ENCODE data around the gene FGFBP2.

FGFBP2 gene

DNA sequence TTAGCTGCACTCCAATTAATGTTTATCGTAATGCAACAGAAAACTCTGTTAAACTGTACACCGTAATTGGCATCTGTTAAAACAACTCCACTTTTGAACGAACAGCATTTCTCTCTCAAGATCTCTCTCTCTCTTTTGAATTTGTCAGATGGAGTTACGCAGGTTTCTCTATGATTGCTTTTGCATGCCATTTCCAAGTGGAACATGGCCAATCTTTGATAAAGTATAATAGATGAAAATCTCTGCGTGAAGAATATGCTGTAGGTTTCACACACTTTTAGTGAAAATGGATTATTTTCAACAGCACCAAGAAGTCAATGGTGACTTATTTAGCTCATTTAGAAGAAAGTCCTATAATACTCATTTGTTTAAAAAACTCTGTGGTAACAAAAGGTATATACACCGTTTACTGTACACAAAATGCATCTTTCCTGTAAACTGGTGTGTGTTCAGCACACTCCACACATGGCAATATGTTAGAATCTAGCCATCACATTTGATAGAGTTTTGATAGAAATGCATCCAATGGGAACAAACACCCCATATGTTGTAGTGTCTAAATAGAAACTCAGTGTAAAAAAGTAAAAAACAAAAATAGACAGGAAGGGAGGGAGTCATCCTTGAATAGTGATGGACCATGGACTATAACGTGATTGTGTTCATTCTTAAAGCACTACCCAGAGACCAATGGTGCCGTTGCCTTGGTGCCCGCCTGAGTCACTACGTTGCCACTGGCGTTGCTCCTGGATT, 5.8 kb upstream of the FGFBP2 start:
- no peak for DNase-seq (ENCODE audit: low read depth in 2 of 2)

DNA sequence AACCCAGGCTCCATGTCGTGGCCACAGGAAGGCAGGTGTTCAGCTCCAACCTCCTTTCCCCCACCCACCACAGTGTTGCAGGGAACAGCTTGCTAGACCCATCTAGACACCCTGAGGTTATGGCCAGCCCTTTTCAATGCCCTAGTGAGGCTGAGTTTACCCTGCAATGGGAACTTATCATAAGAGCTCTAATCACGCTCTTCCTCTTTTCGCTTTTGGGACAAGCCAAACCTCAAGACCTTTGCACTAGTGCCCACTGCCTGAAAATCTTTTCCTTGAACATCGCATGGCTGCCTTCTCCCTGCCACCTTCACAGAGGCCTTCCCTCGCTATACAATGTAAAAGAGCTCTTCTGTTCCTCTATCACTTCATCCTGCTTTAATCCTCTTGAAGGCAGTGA, 2.4 kb upstream of the FGFBP2 start:
- DNase-seq (ENCODE audit: low read depth in 2 of 2) = no peak

DNA sequence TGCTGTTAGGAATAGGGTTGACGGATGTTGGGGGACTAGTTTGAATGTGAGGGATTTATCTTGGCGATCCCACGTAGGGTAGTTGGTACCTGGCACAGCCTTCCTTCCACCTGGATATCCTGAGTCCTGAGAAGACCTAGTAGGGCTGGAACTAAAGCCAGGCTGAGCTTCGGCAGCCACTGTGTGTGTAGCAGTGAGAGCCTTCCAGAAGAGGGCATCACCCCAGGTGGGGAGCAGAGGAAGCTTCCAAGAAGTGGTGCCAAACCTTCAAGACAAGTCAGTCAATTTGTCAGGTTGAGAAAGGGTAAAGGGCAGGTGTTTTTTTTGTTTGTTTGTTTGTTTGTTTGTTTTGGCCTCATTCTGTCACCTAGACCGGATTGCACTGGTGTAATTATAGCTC, 1.2 kb upstream of the FGFBP2 start:
- DNase-seq (ENCODE audit: low read depth in 2 of 2) = no peak

DNA sequence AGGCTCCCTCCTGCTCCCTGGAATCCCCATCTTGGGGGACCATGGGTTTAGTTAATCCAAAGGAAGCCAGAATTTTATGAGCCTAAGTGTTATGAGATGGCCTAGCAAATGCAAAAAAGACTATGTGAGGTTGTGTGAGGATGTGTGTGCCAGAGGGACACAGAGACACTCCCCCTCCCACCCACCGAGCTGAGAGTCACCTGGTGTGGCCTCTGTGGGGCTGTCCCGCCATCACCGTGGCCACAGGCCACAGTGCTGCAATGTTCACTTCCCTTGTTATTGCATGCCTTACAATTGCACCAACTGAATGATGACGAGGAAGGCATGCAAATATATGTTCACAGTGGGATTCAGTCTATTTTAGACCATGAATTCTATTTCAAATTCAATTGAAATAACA, 601 bp upstream of the FGFBP2 start:
- DNase-seq (ENCODE audit: low read depth in 2 of 2) = peak in 1 of 2 donors; percentile 19

DNA sequence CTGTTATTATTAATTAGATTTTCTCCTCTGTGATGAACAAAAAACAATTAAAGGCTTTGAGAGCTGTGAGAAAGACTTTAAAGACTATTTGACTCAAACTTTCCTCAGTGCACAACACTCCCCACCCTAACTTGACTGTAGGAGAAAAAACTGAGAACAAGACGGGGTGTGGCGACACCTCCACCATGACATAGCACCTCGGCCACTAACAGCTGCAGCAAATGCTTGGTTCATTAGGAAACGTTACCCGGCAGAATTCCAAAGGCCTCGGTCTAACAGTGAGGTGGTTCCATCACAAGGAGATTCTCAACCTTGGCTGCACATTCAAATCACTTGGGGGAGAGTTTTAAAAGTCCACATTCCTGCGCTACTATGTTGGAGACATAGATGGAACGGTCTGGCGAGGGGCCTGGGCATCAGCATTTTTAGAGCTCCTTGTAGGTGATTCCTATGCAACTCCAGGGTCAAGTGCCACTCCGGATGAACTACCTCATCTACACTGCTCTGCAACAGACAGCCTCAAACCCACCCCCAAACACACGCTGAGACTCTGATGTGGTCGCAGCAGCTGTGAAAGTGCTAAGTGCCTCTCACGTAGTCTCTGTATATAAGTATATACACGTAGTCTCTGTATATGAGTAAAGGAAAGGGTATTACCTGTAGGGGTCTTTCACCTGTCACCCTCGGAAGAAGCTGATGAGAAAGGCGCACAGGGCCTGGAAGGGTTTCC, 1.0 kb downstream of the FGFBP2 start:
- no peak for DNase-seq (ENCODE audit: low read depth in 2 of 2)

DNA sequence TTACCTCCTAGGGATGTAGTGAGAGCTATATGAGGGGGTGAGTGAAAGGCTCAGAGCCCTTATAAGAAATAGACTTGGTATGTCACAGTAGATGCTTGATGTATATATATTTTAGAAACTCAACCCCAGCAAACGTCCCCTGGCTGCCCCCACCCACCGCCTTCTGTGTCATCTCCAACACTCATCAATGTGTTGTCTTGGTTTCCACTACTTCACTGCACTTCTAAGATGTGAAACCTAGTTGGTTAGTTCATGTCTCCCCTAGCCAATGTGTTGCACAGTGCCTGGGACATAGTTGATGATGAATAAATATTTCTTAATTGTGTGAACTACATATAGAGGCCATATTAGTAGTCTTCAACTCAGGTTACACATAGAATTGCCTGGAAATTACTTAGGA, 4.4 kb downstream of the FGFBP2 start:
- DNase-seq (ENCODE audit: low read depth in 2 of 2) = no peak

DNA sequence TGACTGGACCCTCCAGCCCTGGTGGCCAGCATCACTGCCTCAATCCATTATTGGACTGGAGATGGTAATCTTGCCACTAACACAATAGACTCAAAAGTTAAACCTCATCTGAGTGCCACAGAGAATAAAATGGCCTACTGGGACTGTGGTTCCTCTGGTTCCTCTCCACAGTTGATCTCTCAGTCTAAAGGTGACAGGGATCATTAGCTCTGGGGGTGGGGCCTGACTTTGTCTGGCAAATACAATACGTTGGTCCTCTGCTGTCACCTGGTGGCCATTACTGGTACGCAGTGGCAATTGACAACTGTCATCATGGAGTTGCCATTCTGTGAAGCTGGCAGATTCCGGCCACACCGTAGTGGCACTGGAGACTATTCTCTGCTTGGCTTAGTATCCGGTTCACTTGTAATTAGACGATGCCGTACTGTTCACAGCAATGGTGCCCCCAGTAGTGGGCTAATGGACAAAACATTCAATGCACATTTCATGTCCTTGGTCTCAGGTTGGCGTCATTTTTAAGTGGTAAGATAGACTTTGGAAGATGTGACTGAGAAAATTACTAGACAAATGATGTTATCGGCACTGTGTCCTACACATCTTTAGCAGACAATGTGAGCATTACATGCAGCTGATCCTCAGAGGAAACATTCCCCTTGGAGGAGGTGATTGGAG, 6.7 kb downstream of the FGFBP2 start:
- peak; percentile 74 to 79 for DNase-seq (ENCODE audit: low read depth in 2 of 2)

DNA sequence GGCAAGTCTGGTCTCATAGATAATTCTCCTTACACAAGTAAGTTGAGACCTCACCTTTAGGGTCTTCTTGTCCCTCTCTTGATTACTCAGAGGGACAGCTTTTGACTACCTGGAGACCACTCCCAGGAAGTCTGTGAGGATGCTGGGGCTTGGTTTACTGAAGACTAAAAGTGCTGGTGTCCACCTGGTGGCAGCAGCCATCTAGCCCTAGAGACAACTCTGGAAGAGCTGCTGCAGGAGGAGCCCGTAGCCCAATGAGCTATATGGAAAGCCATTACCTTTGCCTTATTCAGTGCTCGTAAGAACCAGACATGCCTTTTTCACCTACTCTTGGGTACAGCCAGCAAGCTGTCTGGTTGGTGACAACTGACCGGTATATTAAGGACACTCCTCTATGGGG, 7.3 kb downstream of the FGFBP2 start:
- no peak for DNase-seq (ENCODE audit: low read depth in 2 of 2)

DNA sequence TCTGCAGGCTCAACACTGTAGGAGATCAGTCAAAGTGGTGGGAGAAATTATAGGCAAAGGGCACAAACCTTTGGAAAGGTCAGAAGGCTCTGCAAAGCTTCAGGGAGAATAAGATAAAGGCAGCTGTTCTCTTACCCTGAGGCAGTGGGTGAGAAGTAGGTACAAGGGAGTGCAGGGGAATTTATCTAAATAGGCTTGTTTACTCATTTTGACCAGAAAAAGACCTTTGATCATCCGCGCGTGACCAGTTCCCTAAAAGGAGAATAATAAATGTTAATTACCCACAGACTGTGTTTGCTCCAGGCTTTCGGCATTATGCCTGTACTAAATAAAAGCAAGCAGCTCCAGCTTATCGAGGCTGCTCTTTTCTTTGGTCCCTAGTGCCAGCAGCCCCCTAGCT, 9.3 kb downstream of the FGFBP2 start:
- no peak for DNase-seq (ENCODE audit: low read depth in 2 of 2)

DNA sequence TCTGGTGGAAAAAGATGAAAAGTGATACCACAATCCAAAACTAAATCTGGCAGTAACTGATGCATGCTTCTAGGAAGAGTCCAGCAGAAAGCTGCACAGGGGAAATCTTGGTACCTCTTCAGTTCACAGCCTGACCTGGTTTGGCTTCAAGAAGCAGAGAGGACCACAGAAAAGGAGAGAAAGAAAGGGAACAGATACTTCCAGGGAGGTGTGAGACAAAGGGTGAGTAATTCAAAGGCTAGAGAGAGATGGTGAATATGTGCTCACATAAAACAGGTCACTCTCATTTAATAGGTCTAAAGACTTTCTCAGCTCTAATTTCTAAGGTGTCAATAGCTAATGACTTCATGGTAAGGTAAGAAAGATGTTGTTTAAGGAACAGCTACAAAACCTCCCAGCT, 11.2 kb downstream of the FGFBP2 start:
- no peak for DNase-seq (ENCODE audit: low read depth in 2 of 2)

DNA sequence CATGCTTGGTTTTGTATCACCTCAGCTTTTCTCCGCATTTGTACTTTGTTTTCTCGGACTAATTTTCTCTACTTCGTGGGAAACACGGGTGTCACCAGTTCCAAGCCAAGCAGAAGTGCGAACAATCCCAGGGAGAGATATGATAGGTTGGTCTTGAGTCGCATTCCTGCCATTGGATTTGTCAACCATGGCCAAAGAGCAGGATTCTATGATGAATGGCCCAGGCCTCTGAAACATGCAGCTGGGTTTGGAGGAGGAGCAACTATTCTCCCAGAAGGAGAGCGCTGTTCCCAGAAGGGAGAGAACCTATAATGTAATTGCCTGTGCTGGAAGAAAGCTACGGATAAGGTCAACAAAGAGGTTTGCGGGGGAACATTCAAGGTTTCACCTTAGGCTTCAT, 14.1 kb downstream of the FGFBP2 start:
- no peak for DNase-seq (ENCODE audit: low read depth in 2 of 2)

DNA sequence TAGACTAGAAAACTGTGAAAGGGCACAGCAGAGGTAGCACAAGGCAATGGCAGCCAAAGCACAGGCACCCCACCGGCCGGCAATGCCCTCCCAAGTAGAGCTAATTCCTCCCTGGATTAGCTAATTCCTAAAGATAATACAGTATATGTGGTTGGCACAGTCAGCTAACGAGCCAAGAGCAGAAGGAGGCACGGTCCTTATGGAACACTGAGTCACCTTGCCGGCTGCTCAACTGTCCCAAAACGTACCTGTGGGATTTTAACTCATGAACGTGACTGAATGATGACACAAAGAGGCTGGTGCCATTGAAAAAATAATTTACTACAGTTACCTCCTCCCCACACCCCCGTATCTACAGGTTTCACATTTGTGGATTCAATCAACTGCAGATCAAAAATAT, 15.3 kb downstream of the FGFBP2 start:
- no peak for DNase-seq (ENCODE audit: low read depth in 2 of 2)

DNA sequence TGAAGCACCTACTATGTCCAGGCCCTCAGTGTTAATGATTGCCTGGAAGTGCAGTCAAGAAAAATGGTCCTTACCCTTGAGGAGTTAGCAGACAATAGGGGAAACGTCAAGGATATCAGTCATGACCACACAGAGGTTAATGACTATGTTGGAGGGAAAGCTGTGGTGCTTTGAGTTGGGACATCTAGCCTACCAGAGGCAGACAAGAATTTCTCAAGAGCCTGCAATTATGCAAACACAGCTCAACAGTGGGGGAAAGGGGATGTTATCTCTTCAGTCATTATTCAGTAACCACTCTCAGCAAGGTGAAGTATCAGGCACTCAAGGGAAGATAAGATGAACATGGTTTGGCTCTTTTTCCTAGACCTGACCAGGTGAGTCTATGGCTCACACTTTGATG, 17.5 kb downstream of the FGFBP2 start:
- no peak for DNase-seq (ENCODE audit: low read depth in 2 of 2)

DNA sequence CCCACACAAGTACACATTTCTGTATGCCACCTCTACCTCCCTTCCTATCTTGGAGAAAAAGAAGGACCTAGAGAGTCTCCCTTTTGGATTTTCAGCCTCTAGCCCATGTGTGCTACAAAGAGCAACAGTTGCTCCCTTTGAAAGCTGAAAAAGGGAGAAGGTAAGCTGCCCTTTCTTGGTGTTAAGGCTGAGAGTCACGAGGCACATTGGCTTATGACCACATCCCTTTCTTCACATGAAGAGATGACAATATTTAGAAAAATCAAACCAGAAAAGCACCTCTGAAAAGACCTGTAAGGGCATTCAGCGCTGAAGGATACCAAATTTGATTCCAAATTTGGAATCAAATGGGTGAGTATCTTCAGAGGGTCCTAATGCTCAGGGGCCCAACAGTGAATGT, 18.1 kb downstream of the FGFBP2 start:
- DNase-seq (ENCODE audit: low read depth in 2 of 2) = no peak

DNA sequence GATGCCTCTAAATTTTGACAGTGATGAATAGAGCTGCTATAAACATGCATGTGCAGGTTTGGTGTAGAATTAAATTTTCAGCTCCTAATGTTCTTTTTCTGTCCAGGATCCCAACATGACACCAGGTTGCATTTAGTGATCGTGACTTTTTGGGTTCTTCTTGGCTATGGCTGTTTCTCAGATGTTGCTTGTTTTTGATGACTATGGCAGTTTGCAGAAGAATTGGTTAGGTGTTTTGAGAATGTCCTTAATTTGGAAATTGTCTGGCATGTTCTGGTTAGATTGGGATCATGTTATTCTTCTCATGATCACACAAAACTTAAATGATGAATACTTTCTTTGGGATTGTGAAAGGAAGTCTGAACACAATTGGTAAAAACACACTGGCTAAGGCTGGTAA, 20.7 kb downstream of the FGFBP2 start:
- no peak for DNase-seq (ENCODE audit: low read depth in 2 of 2)

DNA sequence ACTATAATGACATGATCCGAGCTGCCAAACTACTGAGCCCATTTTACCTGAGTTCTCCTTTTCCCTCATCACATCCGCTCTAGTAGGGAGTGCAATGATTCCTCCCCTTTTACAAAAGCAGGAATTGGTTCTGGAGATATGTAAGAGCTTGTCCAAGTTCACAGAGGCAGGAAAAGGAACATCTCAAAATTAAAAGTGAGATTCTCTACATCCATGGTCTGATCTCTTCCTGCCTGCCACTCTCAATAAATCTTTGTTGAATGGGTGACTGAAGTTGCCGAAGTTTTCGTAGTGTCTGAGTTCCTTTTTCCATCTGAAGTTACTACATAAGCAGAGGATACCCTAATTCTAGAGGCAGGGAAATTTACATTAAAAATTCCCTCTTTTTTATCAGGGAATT, 24.3 kb downstream of the FGFBP2 start, which contains the start of gene FGFBP1:
Gene FGFBP1, minus strand, starts transcription at position 101 of the 400 bp plus-strand sequence. CDS start 2,108 bp downstream, outside the sequence.
- no peak for DNase-seq (ENCODE audit: low read depth in 2 of 2)

DNA sequence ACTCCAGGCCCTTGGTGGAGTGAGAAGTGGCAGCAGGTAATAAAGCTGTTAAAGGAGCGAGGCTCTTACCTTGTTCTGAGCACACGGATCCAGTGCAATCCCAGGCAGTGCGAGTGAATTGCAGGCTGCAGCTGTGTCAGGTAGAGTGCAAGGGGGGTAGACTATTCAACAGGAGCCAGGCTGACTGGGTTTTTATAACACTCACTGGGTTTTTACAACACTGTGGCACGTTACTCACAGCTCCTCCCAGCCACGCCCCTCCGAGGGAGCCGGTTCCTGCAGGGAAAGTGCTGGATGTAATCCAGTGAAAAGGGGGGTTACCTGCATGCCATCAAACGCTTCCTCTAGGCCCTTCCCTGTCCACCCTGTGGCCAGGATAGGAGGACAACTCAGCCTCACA, 24.8 kb downstream of the FGFBP2 start:
- no peak for DNase-seq (ENCODE audit: low read depth in 2 of 2)

DNA sequence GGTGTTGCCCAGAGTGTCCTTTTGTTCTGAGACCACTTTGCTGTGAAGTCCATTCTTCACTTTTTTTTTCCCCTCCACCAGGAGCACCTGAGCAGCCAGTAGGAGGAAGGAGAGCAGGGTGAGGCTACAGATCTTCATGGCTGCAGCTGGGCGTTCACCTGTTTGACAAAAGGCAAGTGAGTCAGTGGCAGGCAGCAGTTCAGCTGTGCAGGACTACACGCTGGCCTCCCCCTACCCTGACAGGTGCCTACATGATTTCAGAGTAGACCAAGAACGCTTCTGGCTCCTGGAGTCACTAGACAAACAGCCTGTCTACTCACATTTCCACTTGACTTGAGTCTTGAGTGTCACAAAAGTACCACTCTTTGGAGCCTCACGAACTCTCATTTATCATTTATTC, 26.5 kb downstream of the FGFBP2 start:
- no peak for DNase-seq (ENCODE audit: low read depth in 2 of 2)

DNA sequence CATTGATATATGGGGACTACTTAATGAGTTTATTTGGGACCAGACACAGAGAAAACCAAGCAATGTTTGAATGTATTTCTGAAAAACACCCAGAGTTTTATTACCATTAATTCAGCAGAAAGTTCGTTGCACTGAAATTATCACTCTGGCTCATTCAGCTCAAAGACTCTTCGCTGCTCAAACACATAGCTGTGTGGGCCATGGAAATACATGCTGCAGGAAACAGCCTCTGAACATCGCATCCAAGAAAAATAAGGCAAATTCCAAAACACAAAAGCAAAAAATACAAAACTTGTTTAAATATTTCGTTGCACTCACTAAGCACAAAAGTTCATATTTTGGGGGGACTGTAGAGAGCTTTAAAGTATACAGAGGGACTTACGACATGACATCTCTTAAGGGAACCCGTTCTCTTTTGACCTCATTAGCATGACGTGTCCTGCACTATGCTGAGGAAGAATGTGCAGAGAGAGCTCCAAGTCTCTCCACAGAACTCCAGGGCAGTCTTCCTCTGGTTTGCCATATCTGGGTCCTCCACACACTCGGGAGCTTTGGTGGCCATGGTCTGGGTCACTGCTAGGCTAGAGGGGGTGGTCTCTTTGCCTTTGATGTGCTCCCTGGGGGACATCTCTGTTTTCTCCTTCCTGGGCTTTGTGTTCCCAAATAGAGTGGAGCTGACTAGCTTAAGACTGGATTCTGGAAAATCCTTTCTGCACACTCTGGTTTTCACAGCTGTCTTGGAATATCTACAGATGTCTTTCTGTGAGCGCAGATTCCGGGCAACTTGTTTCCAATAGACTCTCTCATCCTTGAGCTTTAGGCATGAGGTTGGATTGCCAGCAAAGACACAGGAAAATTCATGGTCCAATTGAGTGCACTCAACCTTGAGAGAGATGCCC, 27.2 kb downstream of the FGFBP2 start:
- no peak for DNase-seq (ENCODE audit: low read depth in 2 of 2)

DNA sequence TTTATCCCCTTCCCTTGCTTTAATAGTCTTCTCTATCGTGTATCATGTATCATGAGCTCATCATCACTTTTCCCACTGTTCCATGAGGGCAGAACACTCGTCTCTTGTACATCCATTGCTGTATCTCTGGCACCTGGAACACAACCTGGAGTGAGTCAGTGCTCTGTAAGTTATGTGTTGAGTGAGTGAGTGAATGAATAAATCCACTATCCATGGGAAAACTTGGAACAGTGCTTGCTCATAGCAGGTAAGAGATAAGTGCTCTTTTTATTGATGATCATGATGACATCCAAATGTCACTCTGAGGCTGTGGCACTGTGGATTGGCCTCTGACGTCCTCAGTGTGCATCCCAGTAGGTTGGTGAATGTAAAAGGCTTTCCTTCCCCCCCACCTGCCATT, 28.7 kb downstream of the FGFBP2 start:
- no peak for DNase-seq (ENCODE audit: low read depth in 2 of 2)

DNA sequence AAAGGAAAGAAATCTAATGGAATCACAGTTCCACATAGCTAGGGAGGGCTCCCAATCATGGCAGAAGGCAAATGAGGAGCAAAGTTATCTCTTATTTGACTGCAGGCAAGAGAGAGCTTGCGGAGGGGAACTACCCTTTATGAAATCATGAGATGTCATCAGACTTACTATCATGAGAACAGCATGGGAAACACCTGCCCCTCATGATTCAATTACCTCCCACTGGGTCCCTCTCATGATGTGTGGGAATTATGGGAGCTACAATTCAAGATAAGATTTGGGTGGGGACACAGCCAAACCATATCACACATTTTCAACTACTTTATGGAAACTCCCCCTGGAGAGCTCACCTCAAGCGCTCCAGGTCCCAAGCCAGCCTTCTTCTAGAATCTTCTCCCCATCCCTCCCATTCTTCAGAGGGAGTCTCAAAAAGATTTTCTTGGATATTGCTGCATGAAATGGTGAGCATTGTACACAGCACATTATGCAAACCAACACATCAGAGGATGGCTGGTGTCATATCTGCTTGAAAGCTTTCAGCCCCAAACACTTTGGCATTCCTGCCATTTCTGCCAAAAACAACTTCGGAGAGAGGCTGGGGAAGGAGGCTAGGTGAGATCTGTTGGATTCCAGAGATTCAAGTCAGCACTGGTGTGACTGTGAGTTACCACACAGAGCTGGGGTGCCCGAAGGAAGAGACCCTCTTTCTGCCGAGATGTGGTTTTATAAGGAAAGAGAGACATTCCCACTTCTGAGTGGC, 31.3 kb downstream of the FGFBP2 start:
- DNase-seq (ENCODE audit: low read depth in 2 of 2) = no peak
